SH-SY5Y (cell line): Measurements from ENCODE around the gene ADAMTS10.

ENCODE experiments used
- GATA2 ChIP-seq: IDR thresholded peaks from 2 replicates; pipeline ENCODE4 v1.6.1; 2011; ENCODE audit warnings: mild to moderate bottlenecking, low read depth, low read length
- GATA3 ChIP-seq: IDR thresholded peaks from 2 replicates; pipeline ENCODE4 v1.6.1; 2011; ENCODE audit warnings: low read depth, mild to moderate bottlenecking, low read length, moderate library complexity

GRCh38 chr19:8657869-8658268, 47.4 kb upstream of the ADAMTS10 start:
- TF ChIP-seq GATA3 (no peak), GATA2 (no peak)
